Measurements from ENCODE around the gene YOD1.
"Not testable (repeated sequence)": the region's sequence is repeated elsewhere in the genome, so short reads cannot be mapped to it uniquely, and the experiment has no call there.

YOD1 gene

DNA sequence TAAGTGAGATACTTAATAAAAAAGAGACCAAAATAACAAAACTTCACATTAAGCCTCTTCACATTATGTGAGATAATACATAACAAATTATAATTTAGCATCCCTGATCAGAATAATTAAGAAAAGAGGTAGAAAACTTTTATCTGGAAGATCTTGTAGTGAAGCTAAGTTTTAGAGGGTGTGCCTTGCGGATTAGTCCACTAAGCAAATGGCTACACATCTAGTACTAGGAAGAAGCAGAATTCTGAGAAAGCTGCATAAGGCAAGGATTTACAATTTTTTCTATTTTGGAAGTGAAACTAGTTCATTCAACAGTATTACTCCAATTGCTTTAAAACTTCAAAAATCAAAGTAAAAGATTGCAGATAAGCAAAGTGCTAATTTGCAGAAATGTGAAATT, 3.5 kb downstream of the YOD1 start:
- no peak for DNase-seq

DNA sequence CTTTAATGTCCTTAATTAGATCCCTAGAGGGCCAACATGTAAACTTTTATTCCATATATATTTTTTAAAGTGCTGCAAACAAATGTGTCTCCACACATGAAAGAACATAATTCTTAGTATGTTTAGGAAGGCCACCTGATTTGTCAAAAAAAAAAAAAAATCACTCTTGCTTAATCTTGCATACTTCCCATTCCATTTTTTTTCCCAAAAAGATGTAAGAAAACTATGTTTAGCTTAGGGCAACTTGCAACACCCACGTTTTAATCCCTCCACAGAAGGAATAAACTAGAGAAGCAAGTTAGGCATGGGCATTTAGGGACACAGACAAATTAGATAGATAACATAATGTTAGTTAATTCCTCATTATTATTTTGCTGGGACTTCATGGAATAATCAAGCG, 5.6 kb downstream of the YOD1 start:
- no peak for DNase-seq

GRCh38 chr1:207041397-207041796, 9.6 kb downstream of the YOD1 start:
- DNase-seq: not testable (repeated sequence)

- no peak for DNase-seq
Observed at GRCh38 chr1:207040181-207040533, 10.9 kb downstream of the YOD1 start.

GRCh38 chr1:207039380-207040180, 11.4 kb downstream of the YOD1 start:
- no peak for DNase-seq

- DNase-seq: no peak
Observed at GRCh38 chr1:207036865-207037264, 14.1 kb downstream of the YOD1 start.

GRCh38 chr1:207035877-207036551, 15.0 kb downstream of the YOD1 start:
- no peak for DNase-seq

GRCh38 chr1:207034998-207035397, 16.0 kb downstream of the YOD1 start:
- DNase-seq: no peak

DNA sequence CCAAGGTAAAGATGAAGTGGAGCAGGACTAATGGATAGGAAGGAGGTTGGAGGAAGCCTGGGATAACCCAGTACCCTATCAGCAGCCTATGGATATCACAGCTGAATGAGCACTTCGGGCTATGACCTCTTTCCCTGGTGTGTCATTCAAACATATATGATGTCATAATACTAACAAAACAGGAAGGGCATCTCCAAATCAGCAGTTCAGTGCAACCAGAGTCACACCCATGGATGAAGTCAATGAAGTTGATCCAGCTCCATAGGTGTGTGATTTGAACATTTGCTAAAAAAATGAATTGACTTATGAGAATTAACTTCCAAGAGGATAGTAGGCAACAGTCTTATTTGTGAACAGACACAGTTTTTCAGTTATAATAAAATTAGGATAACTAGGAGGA, 16.8 kb downstream of the YOD1 start:
- DNase-seq: no peak

DNA sequence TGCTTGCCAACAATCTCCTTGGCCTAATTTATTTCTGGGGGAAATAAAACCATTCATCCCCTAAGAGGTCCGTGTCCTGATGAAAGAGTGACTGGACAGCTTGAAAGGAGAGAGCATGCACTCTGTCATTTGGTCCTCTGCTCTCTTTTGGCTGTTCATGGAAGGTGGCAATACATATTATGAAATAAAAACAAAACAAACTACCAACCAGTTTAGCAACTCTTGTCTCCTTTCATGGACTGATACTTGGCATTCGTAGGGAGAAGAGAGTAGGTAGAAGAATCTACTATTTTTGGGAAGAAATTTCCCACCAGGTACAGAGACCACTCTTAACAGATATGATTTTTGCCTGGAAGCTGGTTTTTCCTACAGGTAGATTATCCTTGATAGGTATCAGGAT, 17.7 kb downstream of the YOD1 start:
- no peak for DNase-seq

DNA sequence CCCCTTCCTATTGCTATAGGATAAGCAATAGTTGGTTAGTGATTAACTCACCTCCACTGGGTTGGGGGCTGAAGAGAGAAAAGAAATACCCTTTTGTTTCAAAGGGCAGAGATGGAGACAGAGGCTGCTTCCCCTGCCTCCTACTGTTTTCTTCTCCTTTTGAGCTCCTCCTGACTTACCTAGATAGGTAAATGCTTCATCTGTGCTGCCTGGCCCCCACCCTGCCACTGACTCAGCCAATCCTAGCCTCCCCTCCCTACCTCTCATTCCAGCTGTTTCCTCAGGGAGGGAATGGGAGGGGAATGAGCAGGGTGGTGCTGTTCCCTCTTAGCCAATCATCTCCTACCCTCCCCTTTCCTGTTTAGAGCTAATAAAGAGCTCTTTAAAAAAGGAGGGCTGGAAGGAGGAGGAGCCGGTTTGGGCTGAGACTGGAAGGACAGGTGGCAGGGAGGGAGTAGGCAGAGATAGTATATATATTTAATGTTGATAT, 18.4 kb downstream of the YOD1 start, which contains the start of gene C1orf116:
C1orf116 (minus strand) TSS at position 229 of the 490 bp plus-strand sequence. CDS start 5,158 bp downstream, outside the sequence.
- peak; percentile 85 for DNase-seq

GRCh38 chr1:207031632-207032264, 19.3 kb downstream of the YOD1 start:
- no peak for DNase-seq

DNA sequence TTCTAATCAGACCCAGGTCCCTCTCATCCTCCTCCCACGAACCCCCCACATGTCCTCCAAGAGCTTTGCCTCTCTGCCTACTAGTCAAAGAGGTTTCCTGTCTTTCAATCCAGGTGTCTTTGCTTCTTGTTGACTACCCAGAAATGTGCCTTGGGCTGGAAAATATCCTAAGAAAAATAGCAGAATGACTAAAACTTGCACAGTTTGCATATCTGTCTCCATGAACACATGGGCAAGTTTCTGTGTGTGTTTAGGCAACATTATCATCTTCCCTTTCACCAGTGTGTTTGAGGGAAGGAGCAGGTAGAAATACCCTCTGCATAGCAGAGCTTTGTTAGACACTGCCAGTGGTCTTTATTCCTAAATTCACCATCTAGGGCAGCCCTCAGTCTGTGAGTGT, 20.0 kb downstream of the YOD1 start:
- DNase-seq: no peak

- DNase-seq: no peak
Observed at GRCh38 chr1:207030522-207031009, 20.4 kb downstream of the YOD1 start.

- peak; percentile 36 for DNase-seq
Observed at GRCh38 chr1:207029701-207030521, 21.1 kb downstream of the YOD1 start.

DNA sequence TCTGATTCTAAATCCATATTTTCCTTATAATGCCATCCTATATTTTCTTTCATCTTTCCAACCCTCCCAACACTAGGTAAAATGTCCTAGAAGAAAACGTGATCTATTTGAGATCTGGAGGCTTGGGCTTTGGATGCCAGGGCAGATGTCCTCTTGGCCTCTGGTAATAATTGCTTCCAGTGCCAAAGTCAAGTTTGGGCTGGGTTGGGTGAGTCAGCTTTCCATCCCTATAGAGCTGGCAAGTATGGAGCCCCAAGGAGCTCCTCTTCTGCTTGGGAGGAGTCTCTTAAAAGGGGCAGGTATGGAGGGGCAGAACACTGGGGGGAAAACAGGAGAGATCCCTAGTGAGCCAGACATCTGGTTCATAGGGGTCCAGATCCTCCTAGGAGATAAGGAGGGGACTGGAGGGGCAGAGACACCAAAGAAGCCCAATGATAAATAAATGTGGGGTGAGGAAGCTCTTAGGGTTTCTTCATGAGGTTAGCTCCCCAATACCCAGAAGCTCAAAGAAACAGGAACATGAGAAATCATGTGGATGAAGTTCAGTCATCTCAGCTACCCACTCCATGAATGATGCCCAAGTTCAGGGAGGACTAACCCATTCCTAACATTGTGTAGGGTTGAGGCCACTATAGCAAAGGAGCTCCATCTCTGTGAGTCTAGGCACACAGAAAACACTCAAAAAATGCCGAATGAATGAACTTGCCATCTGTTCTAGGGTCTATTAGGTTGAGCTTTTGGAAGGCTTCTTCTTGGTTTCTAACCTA, 21.9 kb downstream of the YOD1 start:
- DNase-seq: no peak

DNA sequence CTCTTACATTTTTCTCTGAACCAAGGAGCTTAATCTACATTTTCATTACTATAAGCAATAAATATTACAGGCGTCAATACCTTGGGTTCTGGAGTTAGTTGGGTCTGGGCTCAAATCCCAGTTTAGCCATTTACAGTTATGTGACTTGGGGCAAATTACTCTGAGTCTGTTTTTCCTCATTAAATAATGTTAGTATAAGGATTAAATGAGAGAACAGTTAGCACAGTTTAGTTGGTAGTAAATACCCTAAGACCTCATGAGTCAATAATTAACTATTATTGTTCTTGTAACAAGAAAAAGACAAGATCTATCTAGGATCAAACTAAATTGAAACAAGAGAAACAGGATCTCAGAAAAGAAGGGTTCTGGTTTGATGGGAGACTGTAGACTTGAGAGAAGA, 23.1 kb downstream of the YOD1 start:
- DNase-seq: no peak

GRCh38 chr1:207027206-207027777, 23.7 kb downstream of the YOD1 start:
- no peak for DNase-seq

DNA sequence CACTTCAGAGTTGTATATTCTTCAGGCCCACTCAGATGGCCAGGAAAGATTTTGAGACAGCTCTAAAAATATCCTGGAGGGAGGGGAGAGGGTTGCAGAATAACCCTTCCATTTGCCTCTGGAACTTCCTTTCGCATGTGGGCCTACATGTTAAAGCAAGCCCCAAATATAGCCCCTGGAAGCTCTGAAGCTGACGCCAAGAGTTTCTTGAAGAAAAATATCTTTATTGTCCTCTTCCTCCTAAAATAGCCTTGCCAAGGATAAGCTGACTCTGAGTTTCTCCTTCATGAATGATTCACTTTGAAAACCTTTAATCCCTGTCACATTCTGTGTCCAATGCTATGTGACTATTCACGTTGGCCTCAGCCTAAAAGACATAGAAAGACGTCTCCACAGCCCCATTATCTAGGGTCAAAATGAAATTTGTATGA, 24.9 kb downstream of the YOD1 start:
- DNase-seq: no peak

DNA sequence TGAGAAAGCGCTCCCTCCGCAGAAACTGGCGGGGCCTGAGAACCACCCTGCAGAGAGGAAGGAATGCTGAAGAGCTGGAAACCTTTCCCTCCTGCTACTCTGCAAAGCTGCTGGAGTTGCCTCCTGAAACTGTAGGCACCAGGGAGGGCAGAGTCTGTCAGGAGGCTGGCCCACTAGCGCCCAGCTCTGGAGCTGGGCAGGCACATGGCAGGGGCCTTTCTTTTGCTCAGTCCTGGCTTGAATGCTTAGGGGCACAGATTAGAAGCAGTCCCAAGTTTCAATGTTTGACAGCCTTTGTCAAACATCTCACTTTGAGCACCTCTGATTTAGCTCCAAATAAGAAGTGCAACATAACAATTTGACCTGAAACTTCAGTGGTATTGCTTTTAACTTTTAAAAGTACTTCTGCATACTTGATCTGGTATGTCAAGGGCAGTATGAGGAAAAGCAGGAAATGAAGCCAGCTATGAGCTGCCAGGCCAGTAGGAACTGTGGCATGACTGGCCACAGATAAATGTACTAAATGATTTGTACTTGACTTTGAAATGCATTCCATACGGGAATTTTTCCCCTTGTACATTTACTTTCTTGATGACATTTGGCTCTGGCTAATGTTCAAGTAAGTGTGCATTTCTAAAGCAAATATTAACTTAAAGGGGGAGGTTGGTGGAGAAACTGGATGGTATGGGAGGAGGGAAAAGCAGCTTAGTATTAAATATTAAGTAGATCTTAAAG, 25.7 kb downstream of the YOD1 start:
- DNase-seq: no peak
